ENCODE results near the gene BTBD9. TPM values are rescaled to one million over a fixed set of nuclear protein-coding genes. Genes with fewer than 3 reads are reported as not detected.

The BTBD9 gene
- total RNA-seq, 4 donors from 2014 or later = 10.6 to 16.6 (median 15.1) TPM

GRCh38 chr6:38583523-38583922 lies 56.2 kb downstream of the BTBD9 start:
- intact Hi-C loops (cut with DNase I; ENCODE audit: low total_unique reads) = no loop called here
- WGBS, 2 donors = 97 to 100% methylated on average over 1 of the region's 1 CpG
- H3K4me3 ChIP-seq (ENCODE audit: low read depth, poor library complexity, severe bottlenecking) = no peak overlapping the region
- no peak for TF ChIP-seq POLR2A (IDR thresholded peaks at IDR 0.05)
- TF ChIP-seq CTCF (IDR thresholded peaks at IDR 0.05) = no peak
- no peak for DNase-seq (ENCODE audit: low spot score in 2 of 2)

- no peak overlapping the region for H3K4me3 ChIP-seq (ENCODE audit: low read depth, poor library complexity, severe bottlenecking)
- no peak for TF ChIP-seq POLR2A (IDR thresholded peaks at IDR 0.05)
- intact Hi-C loops (cut with DNase I; ENCODE audit: low total_unique reads) = no loop called here
- DNase-seq (ENCODE audit: low spot score in 2 of 2) = no peak
- 98 to 99% methylated on average over 6 of the region's 6 CpGs for WGBS, 2 donors
Observed at GRCh38 chr6:38580030-38580429, 59.7 kb downstream of the BTBD9 start.

GRCh38 chr6:38579010-38579628 lies 60.6 kb downstream of the BTBD9 start:
- no peak overlapping the region for H3K4me3 ChIP-seq (ENCODE audit: low read depth, poor library complexity, severe bottlenecking)
- no peak for DNase-seq (ENCODE audit: low spot score in 2 of 2)
- no peak for TF ChIP-seq CTCF (IDR thresholded peaks at IDR 0.05)
- no peak for TF ChIP-seq POLR2A (IDR thresholded peaks at IDR 0.05)
- intact Hi-C loops (cut with DNase I; ENCODE audit: low total_unique reads) = no loop called here

- no peak overlapping the region for H3K4me3 ChIP-seq (ENCODE audit: low read depth, poor library complexity, severe bottlenecking)
- 93 to 96% methylated on average over 6 of the region's 6 CpGs for WGBS, 2 donors
- TF ChIP-seq POLR2A (IDR thresholded peaks at IDR 0.05) = no peak
- no peak for TF ChIP-seq CTCF (IDR thresholded peaks at IDR 0.05)
- no peak for DNase-seq (ENCODE audit: low spot score in 2 of 2)
- intact Hi-C loops (cut with DNase I; ENCODE audit: low total_unique reads) = no loop called here
Observed at GRCh38 chr6:38578075-38578474, 61.7 kb downstream of the BTBD9 start.

- TF ChIP-seq CTCF (IDR thresholded peaks at IDR 0.05) (no peak), POLR2A (IDR thresholded peaks at IDR 0.05) (no peak)
- 83 to 85% methylated on average over 2 of the region's 2 CpGs for WGBS, 2 donors
- H3K4me3 ChIP-seq (ENCODE audit: low read depth, poor library complexity, severe bottlenecking) = no peak overlapping the region
- intact Hi-C loops (cut with DNase I; ENCODE audit: low total_unique reads) = no loop called here
- no peak for DNase-seq (ENCODE audit: low spot score in 2 of 2)
Observed at GRCh38 chr6:38577492-38577891, 62.2 kb downstream of the BTBD9 start.

- no peak overlapping the region for H3K4me3 ChIP-seq (ENCODE audit: low read depth, poor library complexity, severe bottlenecking)
- intact Hi-C loops (cut with DNase I; ENCODE audit: low total_unique reads) = no loop called here
- TF ChIP-seq CTCF (IDR thresholded peaks at IDR 0.05) = no peak
- TF ChIP-seq POLR2A (IDR thresholded peaks at IDR 0.05) = no peak
- no peak for DNase-seq (ENCODE audit: low spot score in 2 of 2)
- WGBS, 2 donors = 92 to 95% methylated on average over 6 of the region's 6 CpGs
Observed at GRCh38 chr6:38573801-38574395, 65.8 kb downstream of the BTBD9 start.

Measured in lower leg skin (tissue), 4 donors.